Large intestine (tissue), 3 donors: ENCODE measurements around the gene PTPRN. TPM values are rescaled to one million over a fixed set of nuclear protein-coding genes. Genes with fewer than 3 reads are reported as not detected.

Experiments used
- DNase-seq, 2 donors: peaks; one replicate each; pipeline versions ENCODE4 v3.0.0 to v3.0.0-alpha.2; 2013
- H3K27ac ChIP-seq: one replicate; pipeline ENCODE4 v1.5.1; 2013; ENCODE audit warnings: low read length
- H3K27me3 ChIP-seq: 2 replicates; pipeline ENCODE4 v1.6.1; 2013; ENCODE audit warnings: low read length; ENCODE audit not compliant: control insufficient read depth, insufficient read depth
- H3K36me3 ChIP-seq: 2 replicates; pipeline ENCODE4 v1.6.1; 2013; ENCODE audit warnings: low read length; ENCODE audit not compliant: control insufficient read depth, insufficient read depth
- H3K4me1 ChIP-seq: one replicate; pipeline ENCODE4 v1.6.1; 2013; ENCODE audit warnings: low read length; ENCODE audit not compliant: control insufficient read depth, insufficient read depth
- H3K4me3 ChIP-seq: one replicate; pipeline ENCODE4 v1.5.1; 2013; ENCODE audit warnings: low read length
- H3K9me3 ChIP-seq: one replicate; pipeline ENCODE4 v1.6.1; 2013; ENCODE audit warnings: mild to moderate bottlenecking, low read depth, low read length, moderate library complexity; ENCODE audit not compliant: control insufficient read depth
- WGBS: methylation state at CpG from one replicate; pipeline ENCODE4 v1.1.5; 2013; ENCODE audit warnings: low lambda C conversion rate; ENCODE audit not compliant: insufficient coverage; 5-methylcytosine and 5-hydroxymethylcytosine counted together
- polyA plus RNA-seq: library from polyadenylated mRNA; unstranded; fragments of 120-200 nt; gene quantifications from one replicate; pipeline ENCODE4 v1.2.1, GENCODE V29; 2013

PTPRN gene
- polyA plus RNA-seq, 1 donor, result 9.2 TPM

DNA sequence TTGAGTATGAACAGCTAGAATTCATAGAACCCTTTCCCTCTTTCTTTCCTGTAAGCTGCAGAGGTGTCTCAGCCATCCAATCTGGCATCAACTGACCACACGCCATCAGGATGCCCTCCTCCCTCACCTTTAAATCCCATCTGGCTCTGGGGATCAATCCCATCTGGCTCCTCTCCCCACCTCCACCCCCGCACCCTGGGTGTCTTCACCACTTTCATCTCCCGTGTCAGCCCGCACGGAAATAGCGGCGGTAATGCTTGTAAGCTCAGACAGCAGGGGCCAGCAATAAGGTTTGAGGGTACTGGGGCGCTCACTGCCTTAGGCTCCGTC lies 56.7 kb downstream of the PTPRN start:
- Histone ChIP-seq H3K4me3 (peak overlapping the region; percentile 45), H3K9me3 (no peaks in the 10 kb centered on the region), H3K27me3 (peaks cover 46% of the 10 kb centered on the region), H3K4me1 (peaks cover 54% of the 10 kb centered on the region), H3K36me3 (peaks cover 17% of the 10 kb centered on the region), H3K27ac (no peak overlapping the region)
- no CpG with 5 or more reads among the region's 9 CpGs for WGBS
- DNase-seq, result peak in 1 of 2 donors; percentile 19

- WGBS, result no CpG with 5 or more reads among the region's 5 CpGs
Measured at GRCh38 chr2:219252084-219252483, 57.1 kb downstream of the PTPRN start.

GRCh38 chr2:219251656-219252055 lies 57.5 kb downstream of the PTPRN start:
- H3K27ac ChIP-seq, result no peak overlapping the region
- H3K4me3 ChIP-seq, result no peak overlapping the region
- H3K27me3 ChIP-seq, result peaks cover 46% of the 10 kb centered on the region
- WGBS, result 60% methylated on average over 1 of the region's 6 CpGs
- H3K36me3 ChIP-seq, result peaks cover 18% of the 10 kb centered on the region
- H3K4me1 ChIP-seq, result peaks cover 62% of the 10 kb centered on the region
- no peak for DNase-seq
- H3K9me3 ChIP-seq, result no peaks in the 10 kb centered on the region

More at GRCh38 chr2:219252084-219252483, 57.1 kb downstream of the PTPRN start:
- Histone ChIP-seq H3K27ac (no peak overlapping the region), H3K4me1 (peaks cover 59% of the 10 kb centered on the region), H3K4me3 (peak overlapping the region; percentile 45), H3K27me3 (peaks cover 46% of the 10 kb centered on the region), H3K9me3 (no peaks in the 10 kb centered on the region), H3K36me3 (peaks cover 18% of the 10 kb centered on the region)
- no peak for DNase-seq

DNA sequence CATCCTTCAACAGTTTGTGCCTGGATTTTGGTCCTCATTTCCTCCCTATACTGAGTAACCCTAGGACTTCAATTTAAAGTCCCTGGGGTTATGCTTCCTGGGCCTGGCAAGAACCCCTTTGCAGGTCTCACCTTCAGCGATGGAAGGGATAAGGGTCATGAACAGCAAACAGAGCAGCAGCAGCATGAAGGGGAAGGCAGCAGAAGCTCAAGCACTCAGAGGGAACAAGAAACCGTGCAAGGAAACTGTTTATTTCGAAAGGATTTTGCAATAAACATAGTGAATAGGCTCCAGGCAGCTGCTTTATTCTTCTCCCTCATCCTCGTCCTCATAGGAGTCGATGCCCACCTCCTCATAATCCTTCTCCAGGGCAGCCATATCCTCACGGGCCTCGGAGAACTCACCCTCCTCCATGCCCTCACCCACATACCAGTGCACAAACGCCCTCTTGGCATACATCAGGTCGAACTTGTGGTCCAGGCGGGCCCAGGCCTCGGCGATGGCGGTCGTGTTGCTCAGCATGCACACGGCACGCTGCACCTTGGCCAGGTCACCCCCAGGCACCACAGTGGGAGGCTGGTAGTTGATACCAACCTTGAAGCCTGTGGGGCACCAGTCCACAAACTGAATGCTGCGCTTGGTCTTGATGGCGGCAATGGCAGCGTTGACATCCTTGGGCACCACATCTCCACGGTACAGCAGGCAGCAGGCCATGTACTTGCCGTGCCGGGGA lies 59.0 kb downstream of the PTPRN start:
- Histone ChIP-seq H3K27me3 (peaks cover 33% of the 10 kb centered on the region), H3K27ac (peak overlapping the region; percentile 93), H3K9me3 (no peaks in the 10 kb centered on the region), H3K36me3 (peaks cover 18% of the 10 kb centered on the region), H3K4me1 (peaks cover 71% of the 10 kb centered on the region), H3K4me3 (no peak overlapping the region)
- no CpG with 5 or more reads among the region's 22 CpGs for WGBS
- no peak for DNase-seq

GRCh38 chr2:219249203-219249980 lies 59.8 kb downstream of the PTPRN start:
- peak overlapping the region; percentile 93 for H3K27ac ChIP-seq

GRCh38 chr2:219248845-219249202 lies 60.4 kb downstream of the PTPRN start:
- peak overlapping the region; percentile 93 for H3K27ac ChIP-seq
- DNase-seq, result no peak
- H3K4me3 ChIP-seq, result no peak overlapping the region
- peaks cover 19% of the 10 kb centered on the region for H3K27me3 ChIP-seq
- H3K4me1 ChIP-seq, result peaks cover 71% of the 10 kb centered on the region
- WGBS, result no CpG with 5 or more reads among the region's 2 CpGs
- peaks cover 18% of the 10 kb centered on the region for H3K36me3 ChIP-seq
- H3K9me3 ChIP-seq, result no peaks in the 10 kb centered on the region

More at GRCh38 chr2:219249203-219249980, 59.8 kb downstream of the PTPRN start:
- DNase-seq, result peak; percentile 91 to 96
- Histone ChIP-seq H3K4me3 (no peak overlapping the region), H3K9me3 (no peaks in the 10 kb centered on the region), H3K27me3 (peaks cover 25% of the 10 kb centered on the region), H3K36me3 (peaks cover 18% of the 10 kb centered on the region), H3K4me1 (peaks cover 71% of the 10 kb centered on the region)
- no CpG with 5 or more reads among the region's 7 CpGs for WGBS

- WGBS, result no CpG with 5 or more reads among the region's 17 CpGs
- Histone ChIP-seq H3K36me3 (peaks cover 18% of the 10 kb centered on the region), H3K27ac (peak overlapping the region; percentile 93), H3K4me3 (no peak overlapping the region), H3K4me1 (peaks cover 67% of the 10 kb centered on the region), H3K27me3 (peaks cover 11% of the 10 kb centered on the region), H3K9me3 (no peaks in the 10 kb centered on the region)
- DNase-seq, result no peak
Measured at GRCh38 chr2:219247678-219248642, 61.2 kb downstream of the PTPRN start.

- H3K36me3 ChIP-seq, result peaks cover 18% of the 10 kb centered on the region
- H3K27me3 ChIP-seq, result no peaks in the 10 kb centered on the region
- no peak overlapping the region for H3K27ac ChIP-seq
- no peak overlapping the region for H3K4me3 ChIP-seq
- peaks cover 54% of the 10 kb centered on the region for H3K4me1 ChIP-seq
- WGBS, result no CpG with 5 or more reads among the region's 10 CpGs
- DNase-seq, result no peak
- no peaks in the 10 kb centered on the region for H3K9me3 ChIP-seq
Measured at GRCh38 chr2:219246559-219246958, 62.6 kb downstream of the PTPRN start.

DNA sequence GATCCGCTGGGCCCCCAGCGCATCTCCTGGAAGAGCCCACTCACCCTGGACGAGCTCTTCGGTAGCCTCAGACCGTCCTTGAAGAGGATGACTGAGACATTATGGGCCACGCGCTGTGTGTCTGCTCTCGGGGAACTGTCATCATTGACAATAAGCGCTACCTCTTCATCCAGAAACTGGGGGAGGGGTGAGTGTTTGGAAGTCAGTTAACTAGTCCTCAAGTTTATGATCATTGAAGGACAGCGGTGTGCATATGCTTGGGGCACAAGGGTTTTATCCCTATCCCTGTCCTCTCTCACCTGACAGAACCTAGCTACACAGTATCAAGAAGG lies 63.3 kb downstream of the PTPRN start:
- Histone ChIP-seq H3K27me3 (no peaks in the 10 kb centered on the region), H3K9me3 (no peaks in the 10 kb centered on the region), H3K36me3 (peaks cover 16% of the 10 kb centered on the region), H3K4me3 (peak overlapping the region; percentile 98), H3K4me1 (peaks cover 53% of the 10 kb centered on the region), H3K27ac (peak overlapping the region; percentile 82)
- no peak for DNase-seq
- WGBS, result no CpG with 5 or more reads among the region's 10 CpGs
